Measurements from ENCODE around the gene BCAS1. TPM values are rescaled to one million over a fixed set of nuclear protein-coding genes. Genes with fewer than 3 reads are reported as not detected.

BCAS1 gene
- total RNA-seq, 1 donor from 2014 or later: 0.81 TPM

GRCh38 chr20:54079652-54080051 is 9.3 kb upstream of the BCAS1 start:
- no peak for TF ChIP-seq CTCF (IDR thresholded peaks at IDR 0.05; ENCODE audit: unreplicated experiment)
- DNase-seq (ENCODE audit: low spot score, unreplicated experiment): no peak
- H3K27me3 Mint-ChIP-seq: peaks cover 3% of the 10 kb centered on the region

GRCh38 chr20:54078296-54078984 is 8.0 kb upstream of the BCAS1 start:
- H3K27ac Mint-ChIP-seq: no peak overlapping the region
- no peak for TF ChIP-seq CTCF (IDR thresholded peaks at IDR 0.05; ENCODE audit: unreplicated experiment)
- H3K4me1 Mint-ChIP-seq (ENCODE audit: low read depth): peaks cover 4% of the 10 kb centered on the region
- no peak for DNase-seq (ENCODE audit: low spot score, unreplicated experiment)
- no peaks in the 10 kb centered on the region for H3K36me3 Mint-ChIP-seq (ENCODE audit: insufficient read depth)
- H3K9me3 Mint-ChIP-seq (ENCODE audit: low read depth): no peaks in the 10 kb centered on the region
- H3K4me3 Mint-ChIP-seq (ENCODE audit: low read depth): no peak overlapping the region
- no peaks in the 10 kb centered on the region for H3K27me3 Mint-ChIP-seq

More at GRCh38 chr20:54079652-54080051, 9.3 kb upstream of the BCAS1 start:
- Mint-ChIP-seq H3K27ac (no peak overlapping the region), H3K4me1 (ENCODE audit: low read depth) (peaks cover 7% of the 10 kb centered on the region), H3K9me3 (ENCODE audit: low read depth) (peaks cover 5% of the 10 kb centered on the region), H3K4me3 (ENCODE audit: low read depth) (no peak overlapping the region), H3K36me3 (ENCODE audit: insufficient read depth) (no peaks in the 10 kb centered on the region)

GRCh38 chr20:54076259-54076658 is 5.9 kb upstream of the BCAS1 start:
- no peaks in the 10 kb centered on the region for H3K27me3 Mint-ChIP-seq
- TF ChIP-seq CTCF (IDR thresholded peaks at IDR 0.05; ENCODE audit: unreplicated experiment): no peak
- H3K4me3 Mint-ChIP-seq (ENCODE audit: low read depth): no peak overlapping the region
- H3K27ac Mint-ChIP-seq: no peak overlapping the region
- no peaks in the 10 kb centered on the region for H3K36me3 Mint-ChIP-seq (ENCODE audit: insufficient read depth)
- H3K9me3 Mint-ChIP-seq (ENCODE audit: low read depth): no peaks in the 10 kb centered on the region
- peaks cover 4% of the 10 kb centered on the region for H3K4me1 Mint-ChIP-seq (ENCODE audit: low read depth)
- DNase-seq (ENCODE audit: low spot score, unreplicated experiment): no peak

- Mint-ChIP-seq H3K27ac (no peak overlapping the region), H3K36me3 (ENCODE audit: insufficient read depth) (no peaks in the 10 kb centered on the region), H3K4me1 (ENCODE audit: low read depth) (peaks cover 7% of the 10 kb centered on the region), H3K27me3 (no peaks in the 10 kb centered on the region), H3K9me3 (ENCODE audit: low read depth) (no peaks in the 10 kb centered on the region), H3K4me3 (ENCODE audit: low read depth) (no peak overlapping the region)
- no peak for TF ChIP-seq CTCF (IDR thresholded peaks at IDR 0.05; ENCODE audit: unreplicated experiment)
- DNase-seq (ENCODE audit: low spot score, unreplicated experiment): no peak
These were observed 4.9 kb upstream of the BCAS1 start for GRCh38 chr20:54075322-54075721.

GRCh38 chr20:54074511-54074910 is 4.1 kb upstream of the BCAS1 start:
- DNase-seq (ENCODE audit: low spot score, unreplicated experiment): no peak
- no peak overlapping the region for H3K27ac Mint-ChIP-seq
- H3K36me3 Mint-ChIP-seq (ENCODE audit: insufficient read depth): no peaks in the 10 kb centered on the region
- H3K9me3 Mint-ChIP-seq (ENCODE audit: low read depth): no peaks in the 10 kb centered on the region
- H3K27me3 Mint-ChIP-seq: no peaks in the 10 kb centered on the region
- H3K4me1 Mint-ChIP-seq (ENCODE audit: low read depth): peaks cover 14% of the 10 kb centered on the region
- H3K4me3 Mint-ChIP-seq (ENCODE audit: low read depth): no peak overlapping the region
- TF ChIP-seq CTCF (IDR thresholded peaks at IDR 0.05; ENCODE audit: unreplicated experiment): no peak
